IMR-90 (cell line): ENCODE measurements around the gene KCNE5. TPM values are rescaled to one million over a fixed set of nuclear protein-coding genes. Genes with fewer than 3 reads are reported as not detected.

Experiments used
- ATAC-seq: fragments of 200-7000 bp; cut with Tn5 transposase; 2 replicates; pipeline ENCODE4 v1.9.1; 2020; ENCODE audit warnings: low read depth, mild to moderate bottlenecking, moderate library complexity
- BruUV-seq: library from RNA; stranded (reverse); fragments of 400-500 nt; replicated peaks from 2 replicates; lab custom pipeline; 2021; lab: Mats Ljungman, UMichigan
- CTCF ChIA-PET: fragments of 300-600 bp; formaldehyde crosslinking; extraction: SDS; loops from one replicate; lab custom pipeline; 2021; ENCODE audit warnings: antibody characterized with exemption; lab: Yijun Ruan, JAX
- POLR2A ChIA-PET: fragments of 300-600 bp; sonication (Branson Sonifier 250); formaldehyde crosslinking; loops from one replicate; lab custom pipeline; 2022; ENCODE audit warnings: antibody characterized with exemption; ENCODE audit not compliant: unreplicated experiment; lab: Charles Lee
- DNase-seq: peaks from one replicate; pipeline ENCODE4 v3.0.0; 2013
- H2AFZ ChIP-seq: replicated peaks from 2 replicates; pipeline ENCODE3; 2013; ENCODE audit warnings: low read length, mild to moderate bottlenecking; ENCODE audit not compliant: poor library complexity
- H2AK5ac ChIP-seq: 2 replicates; pipeline ENCODE4 v1.6.1; 2013; ENCODE audit warnings: low read depth, low read length, inconsistent platforms
- H2AK9ac ChIP-seq: replicated peaks from 2 replicates; pipeline ENCODE3; 2013; ENCODE audit warnings: mild to moderate bottlenecking, low read depth, low read length, moderate library complexity; ENCODE audit not compliant: poor library complexity
- H2BK120ac ChIP-seq: 2 replicates; pipeline ENCODE4 v1.6.1; 2013; ENCODE audit warnings: low read depth, low read length, inconsistent platforms
- H2BK15ac ChIP-seq: 3 replicates; pipeline ENCODE4 v1.6.1; 2013; ENCODE audit warnings: low read depth, low read length, inconsistent platforms
- H2BK20ac ChIP-seq: 2 replicates; pipeline ENCODE4 v1.6.1; 2013; ENCODE audit warnings: low read depth, mild to moderate bottlenecking, inconsistent platforms, low read length, moderate library complexity
- H2BK5ac ChIP-seq: 2 replicates; pipeline ENCODE4 v1.6.1; 2013; ENCODE audit warnings: mild to moderate bottlenecking, low read depth, low read length, inconsistent platforms; ENCODE audit not compliant: poor library complexity, severe bottlenecking
- H3K14ac ChIP-seq: replicated peaks from 2 replicates; pipeline ENCODE4 v1.6.1; 2013; ENCODE audit warnings: low read depth, low read length, inconsistent platforms
- H3K18ac ChIP-seq: 2 replicates; pipeline ENCODE4 v1.6.1; 2013; ENCODE audit warnings: low read depth, low read length, control low read depth
- H3K23ac ChIP-seq: 2 replicates; pipeline ENCODE4 v1.6.1; 2013; ENCODE audit warnings: low read depth, low read length, inconsistent platforms
- H3K27ac ChIP-seq: 2 replicates; pipeline ENCODE4 v1.5.1; 2013; ENCODE audit warnings: mild to moderate bottlenecking, control low read depth, low read length; ENCODE audit not compliant: insufficient read depth
- H3K27me3 ChIP-seq: 2 replicates; pipeline ENCODE4 v1.6.1; 2013; ENCODE audit warnings: low read length; ENCODE audit not compliant: control insufficient read depth, insufficient read depth
- H3K36me3 ChIP-seq: 2 replicates; pipeline ENCODE4 v1.6.1; 2013; ENCODE audit warnings: low read length, mixed read lengths; ENCODE audit not compliant: control insufficient read depth, insufficient read depth
- H3K4ac ChIP-seq: 2 replicates; pipeline ENCODE4 v1.6.1; 2013; ENCODE audit warnings: low read depth, low read length, inconsistent platforms
- H3K4me1 ChIP-seq: 2 replicates; pipeline ENCODE4 v1.6.1; 2013; ENCODE audit warnings: low read length, mixed read lengths; ENCODE audit not compliant: control insufficient read depth, insufficient read depth
- H3K4me2 ChIP-seq: 2 replicates; pipeline ENCODE4 v1.6.1; 2013; ENCODE audit warnings: low read depth, mild to moderate bottlenecking, control low read depth, low read length, moderate library complexity
- H3K4me3 ChIP-seq: 2 replicates; pipeline ENCODE4 v1.5.1; 2013; ENCODE audit warnings: low read depth, mild to moderate bottlenecking, control low read depth, low read length, moderate library complexity; ENCODE audit not compliant: insufficient read depth
- H3K56ac ChIP-seq: 2 replicates; pipeline ENCODE4 v1.6.1; 2013; ENCODE audit warnings: low read length, inconsistent platforms; ENCODE audit not compliant: insufficient read depth; ENCODE audit errors: extremely low read depth
- H3K79me1 ChIP-seq, 2 experiments: 2 replicates each; pipeline ENCODE4 v1.6.1; 2013; ENCODE audit warnings: low read length in 2 of 2, inconsistent platforms in 1 of 2, low read depth in 1 of 2
- H3K9ac ChIP-seq: 2 replicates; pipeline ENCODE4 v1.6.1; 2013; ENCODE audit warnings: low read depth, low read length, control low read depth
- H3K9me1 ChIP-seq: 2 replicates; pipeline ENCODE4 v1.6.1; 2013; ENCODE audit warnings: low read length, inconsistent platforms; ENCODE audit not compliant: insufficient read depth
- H3K9me3 ChIP-seq: 2 replicates; pipeline ENCODE4 v1.6.1; 2013; ENCODE audit warnings: low read length; ENCODE audit not compliant: control insufficient read depth, insufficient read depth
- H4K20me1 ChIP-seq: 2 replicates; pipeline ENCODE4 v1.6.1; 2013; ENCODE audit warnings: low read length, inconsistent platforms; ENCODE audit not compliant: insufficient read depth
- H4K5ac ChIP-seq: 2 replicates; pipeline ENCODE4 v1.6.1; 2013; ENCODE audit warnings: mild to moderate bottlenecking, low read depth, low read length, control low read depth
- H4K8ac ChIP-seq, 2 experiments: 2 replicates each; pipeline ENCODE4 v1.6.1; 2013; ENCODE audit warnings: low read depth in 2 of 2, low read length in 2 of 2, control low read depth in 1 of 2, inconsistent platforms in 1 of 2
- H4K91ac ChIP-seq: 2 replicates; pipeline ENCODE4 v1.6.1; 2013; ENCODE audit warnings: low read depth, low read length, inconsistent platforms; ENCODE audit not compliant: insufficient read depth
- MAZ ChIP-seq: IDR thresholded peaks from 2 replicates; pipeline ENCODE4 v1.6.1; 2012; ENCODE audit warnings: low read depth, mild to moderate bottlenecking, low read length, improper control_type of control experiment, moderate library complexity, borderline replicate concordance
- MXI1 ChIP-seq: IDR thresholded peaks from 2 replicates; pipeline ENCODE4 v1.6.1; 2012; ENCODE audit warnings: low read depth, mild to moderate bottlenecking, low read length, moderate library complexity, borderline replicate concordance
- SMC3 ChIP-seq: fragments of 150-350 bp; IDR thresholded peaks from 2 replicates; pipeline ENCODE4 v1.6.1; 2016; ENCODE audit warnings: low read depth, mild to moderate bottlenecking, antibody characterized with exemption, low read length, moderate library complexity
- WGBS, 2 experiments: methylation state at CpG; one replicate each; pipeline versions ENCODE4 v1.1.5 to v1.1.7; 2013; ENCODE audit warnings: missing lambda C conversion rate in 2 of 2; ENCODE audit not compliant: insufficient read length in 1 of 2; ENCODE audit errors: extremely low coverage in 2 of 2; 5-methylcytosine and 5-hydroxymethylcytosine counted together
- dilution Hi-C: fragments of 300-500 bp; cut with HindIII; formaldehyde crosslinking; loops from one replicate; pipeline ENCODE4 v1.14.3; 2018; ENCODE audit warnings: low sequenced_read_pairs; ENCODE audit not compliant: unreplicated experiment
- in situ Hi-C: fragments of 300-500 bp; cut with MboI; formaldehyde crosslinking; loops from 3 replicates; pipeline ENCODE4 v1.14.3; 2019; ENCODE audit warnings: low sequenced_read_pairs, inconsistent platforms, mixed read lengths
- intact Hi-C: fragments of 100-400 bp; cut with micrococcal nuclease; formaldehyde crosslinking; loops from 2 replicates; pipeline ENCODE4 v1.10.0; 2022
- polyA plus RNA-seq, 3 experiments: library from polyadenylated mRNA; depleted of rRNA; stranded (reverse); fragments of >200 nt; gene quantifications; 2 replicates each; pipeline ENCODE4 v1.2.3, GENCODE V29; 2012; ENCODE audit warnings: low replicate concordance in 1 of 3
- total RNA-seq: library from RNA; depleted of rRNA; stranded (reverse); fragments of >200 nt; gene quantifications from 2 replicates; pipeline ENCODE4 v1.2.3, GENCODE V29; 2012
- TF ChIP-seq, protein P1 (sequence below): fragments of 150-350 bp; IDR thresholded peaks from 2 replicates; pipeline ENCODE4 v1.6.1; 2017; ENCODE audit warnings: mild to moderate bottlenecking, antibody characterized with exemption, low read length, low read depth

Gene KCNE5
- total and polyA plus RNA-seq, 2 of the 4 experiments (the other 2 are of a cell fraction), result 0.15 to 0.18 TPM

- Histone ChIP-seq H4K5ac (no peak overlapping the region), H3K9me1 (no peaks in the 10 kb centered on the region), H3K23ac (no peak overlapping the region), H3K4me3 (no peak overlapping the region), H4K8ac (no peak overlapping the region), H3K27me3 (no peaks in the 10 kb centered on the region), H2BK5ac (no peak overlapping the region), H3K4me1 (no peaks in the 10 kb centered on the region), H2BK120ac (no peak overlapping the region), H3K56ac (no peak overlapping the region), H3K4me2 (no peak overlapping the region), H3K9ac (no peak overlapping the region), H2AK9ac (no peak overlapping the region), H3K9me3 (no peaks in the 10 kb centered on the region), H4K91ac (no peak overlapping the region), H3K18ac (no peak overlapping the region), H3K4ac (no peak overlapping the region), H2BK20ac (no peak overlapping the region), H3K27ac (no peak overlapping the region), H3K36me3 (peaks cover 11% of the 10 kb centered on the region), H2BK15ac (no peak overlapping the region), H4K20me1 (no peaks in the 10 kb centered on the region), H3K79me1 (no peaks in the 10 kb centered on the region; a peak in 1 of 4 replicates), H2AK5ac (no peak overlapping the region), H3K14ac (no peak overlapping the region), H2AFZ (no peak overlapping the region)
- ATAC-seq (no peak), DNase-seq (no peak)
- TF ChIP-seq, protein P1, sequence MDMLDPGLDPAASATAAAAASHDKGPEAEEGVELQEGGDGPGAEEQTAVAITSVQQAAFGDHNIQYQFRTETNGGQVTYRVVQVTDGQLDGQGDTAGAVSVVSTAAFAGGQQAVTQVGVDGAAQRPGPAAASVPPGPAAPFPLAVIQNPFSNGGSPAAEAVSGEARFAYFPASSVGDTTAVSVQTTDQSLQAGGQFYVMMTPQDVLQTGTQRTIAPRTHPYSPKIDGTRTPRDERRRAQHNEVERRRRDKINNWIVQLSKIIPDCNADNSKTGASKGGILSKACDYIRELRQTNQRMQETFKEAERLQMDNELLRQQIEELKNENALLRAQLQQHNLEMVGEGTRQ, result no peak
- TF ChIP-seq MXI1 (no peak), SMC3 (no peak), MAZ (no peak)
- ChIA-PET CTCF (no interaction called here), POLR2A (no interaction called here)
- in situ Hi-C loops (no loop called here), dilution Hi-C loops (no loop called here), intact Hi-C loops (no loop called here)
- no TSS peak for BruUV-seq
- no CpG with 5 or more reads among the region's 5 CpGs for WGBS, 2 experiments
Observed at GRCh38 chrX:109667986-109668385, 43.0 kb upstream of the KCNE5 start.
